ENCODE results near the gene KRT2. TPM values are rescaled to one million over a fixed set of nuclear protein-coding genes. Genes with fewer than 3 reads are reported as not detected.

The KRT2 gene
- total and polyA plus RNA-seq, 2 of the 8 experiments (the other 6 are each of a cell fraction or from before 2014, with no cell fraction given) = not detected

DNA sequence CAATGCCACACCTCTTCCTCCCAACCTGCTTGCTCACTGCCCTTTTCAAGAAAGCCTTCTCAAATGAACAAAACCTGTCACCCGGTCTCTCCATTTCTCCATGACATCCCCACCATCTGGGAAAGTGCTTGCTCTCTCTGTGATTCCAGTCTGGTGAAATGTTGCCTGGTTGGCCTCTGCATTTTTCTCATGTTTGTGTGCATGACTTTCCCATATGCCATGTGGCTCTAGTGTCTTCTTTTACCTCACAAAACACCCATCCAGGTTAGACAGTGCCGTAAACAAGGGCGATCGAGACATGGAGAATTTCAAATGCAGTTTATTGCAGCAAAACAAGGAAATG, 22.4 kb upstream of the KRT2 start (continued):
- TF ChIP-seq, protein P1, sequence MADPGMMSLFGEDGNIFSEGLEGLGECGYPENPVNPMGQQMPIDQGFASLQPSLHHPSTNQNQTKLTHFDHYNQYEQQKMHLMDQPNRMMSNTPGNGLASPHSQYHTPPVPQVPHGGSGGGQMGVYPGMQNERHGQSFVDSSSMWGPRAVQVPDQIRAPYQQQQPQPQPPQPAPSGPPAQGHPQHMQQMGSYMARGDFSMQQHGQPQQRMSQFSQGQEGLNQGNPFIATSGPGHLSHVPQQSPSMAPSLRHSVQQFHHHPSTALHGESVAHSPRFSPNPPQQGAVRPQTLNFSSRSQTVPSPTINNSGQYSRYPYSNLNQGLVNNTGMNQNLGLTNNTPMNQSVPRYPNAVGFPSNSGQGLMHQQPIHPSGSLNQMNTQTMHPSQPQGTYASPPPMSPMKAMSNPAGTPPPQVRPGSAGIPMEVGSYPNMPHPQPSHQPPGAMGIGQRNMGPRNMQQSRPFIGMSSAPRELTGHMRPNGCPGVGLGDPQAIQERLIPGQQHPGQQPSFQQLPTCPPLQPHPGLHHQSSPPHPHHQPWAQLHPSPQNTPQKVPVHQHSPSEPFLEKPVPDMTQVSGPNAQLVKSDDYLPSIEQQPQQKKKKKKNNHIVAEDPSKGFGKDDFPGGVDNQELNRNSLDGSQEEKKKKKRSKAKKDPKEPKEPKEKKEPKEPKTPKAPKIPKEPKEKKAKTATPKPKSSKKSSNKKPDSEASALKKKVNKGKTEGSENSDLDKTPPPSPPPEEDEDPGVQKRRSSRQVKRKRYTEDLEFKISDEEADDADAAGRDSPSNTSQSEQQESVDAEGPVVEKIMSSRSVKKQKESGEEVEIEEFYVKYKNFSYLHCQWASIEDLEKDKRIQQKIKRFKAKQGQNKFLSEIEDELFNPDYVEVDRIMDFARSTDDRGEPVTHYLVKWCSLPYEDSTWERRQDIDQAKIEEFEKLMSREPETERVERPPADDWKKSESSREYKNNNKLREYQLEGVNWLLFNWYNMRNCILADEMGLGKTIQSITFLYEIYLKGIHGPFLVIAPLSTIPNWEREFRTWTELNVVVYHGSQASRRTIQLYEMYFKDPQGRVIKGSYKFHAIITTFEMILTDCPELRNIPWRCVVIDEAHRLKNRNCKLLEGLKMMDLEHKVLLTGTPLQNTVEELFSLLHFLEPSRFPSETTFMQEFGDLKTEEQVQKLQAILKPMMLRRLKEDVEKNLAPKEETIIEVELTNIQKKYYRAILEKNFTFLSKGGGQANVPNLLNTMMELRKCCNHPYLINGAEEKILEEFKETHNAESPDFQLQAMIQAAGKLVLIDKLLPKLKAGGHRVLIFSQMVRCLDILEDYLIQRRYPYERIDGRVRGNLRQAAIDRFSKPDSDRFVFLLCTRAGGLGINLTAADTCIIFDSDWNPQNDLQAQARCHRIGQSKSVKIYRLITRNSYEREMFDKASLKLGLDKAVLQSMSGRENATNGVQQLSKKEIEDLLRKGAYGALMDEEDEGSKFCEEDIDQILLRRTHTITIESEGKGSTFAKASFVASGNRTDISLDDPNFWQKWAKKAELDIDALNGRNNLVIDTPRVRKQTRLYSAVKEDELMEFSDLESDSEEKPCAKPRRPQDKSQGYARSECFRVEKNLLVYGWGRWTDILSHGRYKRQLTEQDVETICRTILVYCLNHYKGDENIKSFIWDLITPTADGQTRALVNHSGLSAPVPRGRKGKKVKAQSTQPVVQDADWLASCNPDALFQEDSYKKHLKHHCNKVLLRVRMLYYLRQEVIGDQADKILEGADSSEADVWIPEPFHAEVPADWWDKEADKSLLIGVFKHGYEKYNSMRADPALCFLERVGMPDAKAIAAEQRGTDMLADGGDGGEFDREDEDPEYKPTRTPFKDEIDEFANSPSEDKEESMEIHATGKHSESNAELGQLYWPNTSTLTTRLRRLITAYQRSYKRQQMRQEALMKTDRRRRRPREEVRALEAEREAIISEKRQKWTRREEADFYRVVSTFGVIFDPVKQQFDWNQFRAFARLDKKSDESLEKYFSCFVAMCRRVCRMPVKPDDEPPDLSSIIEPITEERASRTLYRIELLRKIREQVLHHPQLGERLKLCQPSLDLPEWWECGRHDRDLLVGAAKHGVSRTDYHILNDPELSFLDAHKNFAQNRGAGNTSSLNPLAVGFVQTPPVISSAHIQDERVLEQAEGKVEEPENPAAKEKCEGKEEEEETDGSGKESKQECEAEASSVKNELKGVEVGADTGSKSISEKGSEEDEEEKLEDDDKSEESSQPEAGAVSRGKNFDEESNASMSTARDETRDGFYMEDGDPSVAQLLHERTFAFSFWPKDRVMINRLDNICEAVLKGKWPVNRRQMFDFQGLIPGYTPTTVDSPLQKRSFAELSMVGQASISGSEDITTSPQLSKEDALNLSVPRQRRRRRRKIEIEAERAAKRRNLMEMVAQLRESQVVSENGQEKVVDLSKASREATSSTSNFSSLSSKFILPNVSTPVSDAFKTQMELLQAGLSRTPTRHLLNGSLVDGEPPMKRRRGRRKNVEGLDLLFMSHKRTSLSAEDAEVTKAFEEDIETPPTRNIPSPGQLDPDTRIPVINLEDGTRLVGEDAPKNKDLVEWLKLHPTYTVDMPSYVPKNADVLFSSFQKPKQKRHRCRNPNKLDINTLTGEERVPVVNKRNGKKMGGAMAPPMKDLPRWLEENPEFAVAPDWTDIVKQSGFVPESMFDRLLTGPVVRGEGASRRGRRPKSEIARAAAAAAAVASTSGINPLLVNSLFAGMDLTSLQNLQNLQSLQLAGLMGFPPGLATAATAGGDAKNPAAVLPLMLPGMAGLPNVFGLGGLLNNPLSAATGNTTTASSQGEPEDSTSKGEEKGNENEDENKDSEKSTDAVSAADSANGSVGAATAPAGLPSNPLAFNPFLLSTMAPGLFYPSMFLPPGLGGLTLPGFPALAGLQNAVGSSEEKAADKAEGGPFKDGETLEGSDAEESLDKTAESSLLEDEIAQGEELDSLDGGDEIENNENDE (IDR thresholded peaks at IDR 0.05; ENCODE audit: insufficient replicate concordance, low read length) = no peak
- TF ChIP-seq SP2 (IDR thresholded peaks at IDR 0.05; ENCODE audit: low read length) = no peak
- TF ChIP-seq HDAC6 (IDR thresholded peaks at IDR 0.05; ENCODE audit: low read depth, low read length) = no peak
- no peak for TF ChIP-seq SP1 (IDR thresholded peaks at IDR 0.05; ENCODE audit: low read depth, low read length)
- no peak for TF ChIP-seq TBP (IDR thresholded peaks at IDR 0.05; ENCODE audit: low read depth, low read length)
- TF ChIP-seq RAD21 (IDR thresholded peaks at IDR 0.05 in 1 of 2, conservative IDR thresholded peaks at IDR 0.05 in 1 of 2; ENCODE audit: low read depth in 2 of 2, low read length in 2 of 2) = no peak
- TF ChIP-seq CBX5 (IDR thresholded peaks at IDR 0.05; ENCODE audit: low read depth, low read length) = no peak
- TF ChIP-seq, protein P2, sequence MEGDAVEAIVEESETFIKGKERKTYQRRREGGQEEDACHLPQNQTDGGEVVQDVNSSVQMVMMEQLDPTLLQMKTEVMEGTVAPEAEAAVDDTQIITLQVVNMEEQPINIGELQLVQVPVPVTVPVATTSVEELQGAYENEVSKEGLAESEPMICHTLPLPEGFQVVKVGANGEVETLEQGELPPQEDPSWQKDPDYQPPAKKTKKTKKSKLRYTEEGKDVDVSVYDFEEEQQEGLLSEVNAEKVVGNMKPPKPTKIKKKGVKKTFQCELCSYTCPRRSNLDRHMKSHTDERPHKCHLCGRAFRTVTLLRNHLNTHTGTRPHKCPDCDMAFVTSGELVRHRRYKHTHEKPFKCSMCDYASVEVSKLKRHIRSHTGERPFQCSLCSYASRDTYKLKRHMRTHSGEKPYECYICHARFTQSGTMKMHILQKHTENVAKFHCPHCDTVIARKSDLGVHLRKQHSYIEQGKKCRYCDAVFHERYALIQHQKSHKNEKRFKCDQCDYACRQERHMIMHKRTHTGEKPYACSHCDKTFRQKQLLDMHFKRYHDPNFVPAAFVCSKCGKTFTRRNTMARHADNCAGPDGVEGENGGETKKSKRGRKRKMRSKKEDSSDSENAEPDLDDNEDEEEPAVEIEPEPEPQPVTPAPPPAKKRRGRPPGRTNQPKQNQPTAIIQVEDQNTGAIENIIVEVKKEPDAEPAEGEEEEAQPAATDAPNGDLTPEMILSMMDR (IDR thresholded peaks at IDR 0.05; ENCODE audit: control extremely low read depth in 1 of 3, insufficient read depth in 1 of 3, low read depth in 1 of 3, low read length in 3 of 3) = no peak
- TF ChIP-seq KDM5A (IDR thresholded peaks at IDR 0.05; ENCODE audit: low read length) = no peak
